ENCODE measurements around the gene UBE2J2. TPM values are rescaled to one million over a fixed set of nuclear protein-coding genes. Genes with fewer than 3 reads are reported as not detected.

UBE2J2 gene
- total and polyA plus RNA-seq, 2 of the 8 experiments (the other 6 are each of a cell fraction or from before 2014, with no cell fraction given) = 33.6 to 67.9 TPM

- H2BK120ac ChIP-seq (replicated peaks; ENCODE audit: low read depth, low read length) = no peak overlapping the region
- FAIRE-seq (no peak), DNase-seq (ENCODE audit: low read depth in 1 of 2, low spot score in 2 of 2) (no peak)
- H4K91ac ChIP-seq (replicated peaks; ENCODE audit: insufficient read length, low read length) = no peak overlapping the region
- H3K79me1 ChIP-seq (ENCODE audit: low read depth, low read length) = peaks cover 4% of the 10 kb centered on the region; the same call in 1 of the 2 replicates
- H2BK12ac ChIP-seq (ENCODE audit: low read depth, low read length) = no peak overlapping the region
- H4K20me1 ChIP-seq (replicated peaks in 1 of 2; ENCODE audit: control insufficient read depth in 1 of 2, insufficient read depth in 2 of 2, low read length in 2 of 2) = peaks cover 8 to 23% of the 10 kb centered on the region in 2 experiments
- H3K56ac ChIP-seq (replicated peaks; ENCODE audit: insufficient read length, low read depth, low read length) = no peak overlapping the region
- H2BK15ac ChIP-seq (ENCODE audit: low read length) = no peak overlapping the region
- peaks cover 17 to 44% (median 37%) of the 10 kb centered on the region in 4 experiments for H3K36me3 ChIP-seq (ENCODE audit: control insufficient read depth in 2 of 4, insufficient read depth in 4 of 4, low read length in 3 of 4)
- H3K23me2 ChIP-seq (ENCODE audit: low read depth, low read length) = peaks cover 14% of the 10 kb centered on the region; the same call in 1 of the 2 replicates
- peak overlapping the region; percentile 68 for H4K8ac ChIP-seq (ENCODE audit: extremely low read depth, insufficient read depth, low read length)
- H2AFZ ChIP-seq (ENCODE audit: low read length) = no peak overlapping the region
- no peaks in the 10 kb centered on the region for H3K9me3 ChIP-seq (ENCODE audit: insufficient read depth in 2 of 2, low read depth in 1 of 2, low read length in 1 of 2)
- H3K4me3 ChIP-seq (ENCODE audit: extremely low read depth in 1 of 4, insufficient read depth in 2 of 4, low read depth in 3 of 4, low read length in 4 of 4) = no peak overlapping the region
- H3K14ac ChIP-seq (ENCODE audit: insufficient read length) = no peak overlapping the region
- no peak overlapping the region for H3K23ac ChIP-seq (ENCODE audit: insufficient read length)
- POLR2A ChIA-PET (ENCODE audit: partially characterized antibody) = interaction anchor here (0.7 to 10.1 kb wide), 10 partner anchors 10 to 63 kb away, joined by 3 to 134 read pairs (median 4); partner anchors contain the start of genes AURKAIP1, CPTP, INTS11 and TAS1R3
- H2AK5ac ChIP-seq (ENCODE audit: low read depth, low read length) = no peak overlapping the region
- H2BK5ac ChIP-seq (ENCODE audit: low read depth, low read length) = no peak overlapping the region
- H3K27ac ChIP-seq (ENCODE audit: low read depth, low read length) = no peak overlapping the region
- 94% methylated on average over 34 of the region's 49 CpGs; no CpG with 5 or more reads in 1 of the 2 experiments for WGBS, 2 experiments (ENCODE audit: extremely low coverage in 1 of 2, insufficient coverage in 1 of 2, insufficient read length in 1 of 2, insufficient replicate concordance in 2 of 2, low coverage in 1 of 2, low lambda C conversion rate in 2 of 2, missing lambda C conversion rate in 1 of 2)
- H3K27me3 ChIP-seq (replicated peaks in 1 of 4; ENCODE audit: control insufficient read depth in 3 of 4, extremely low read depth in 1 of 4, insufficient read depth in 3 of 4, low read length in 3 of 4) = no peaks in the 10 kb centered on the region
- peaks cover 0 to 23% (median 11%) of the 10 kb centered on the region in 4 experiments; a peak in 6 of 7 replicates for H3K4me1 ChIP-seq (replicated peaks in 1 of 4; ENCODE audit: control insufficient read depth in 3 of 4, insufficient read depth in 4 of 4, low read length in 3 of 4)
- H4K5ac ChIP-seq (ENCODE audit: insufficient read length, low read depth, low read length) = no peak overlapping the region
- H3K9ac ChIP-seq (replicated peaks in 1 of 4; ENCODE audit: extremely low read depth in 1 of 4, low read depth in 3 of 4, low read length in 3 of 4) = no peak overlapping the region
- no peak overlapping the region for H3K4me2 ChIP-seq (ENCODE audit: insufficient read depth in 1 of 2, low read depth in 2 of 2, low read length in 2 of 2)
- no peak overlapping the region for H3K4ac ChIP-seq (replicated peaks; ENCODE audit: insufficient read length, low read depth, low read length)
- no peak overlapping the region for H3K18ac ChIP-seq (ENCODE audit: extremely low read depth, low read length)
- CTCF ChIA-PET (ENCODE audit: partially characterized antibody) = interaction anchor here (0.8 to 2.8 kb wide), 7 partner anchors 12 to 128 kb away, joined by 3 to 9 read pairs (median 3); no protein-coding TSS in a partner anchor
- peaks cover 0 to 4% of the 10 kb centered on the region in 2 experiments; a peak in 1 of 4 replicates for H3K79me2 ChIP-seq (ENCODE audit: control insufficient read depth in 1 of 2, insufficient read depth in 2 of 2, low read length in 2 of 2)
- H2BK20ac ChIP-seq (ENCODE audit: low read length) = no peak overlapping the region
- no peak for TF ChIP-seq HDAC6 (IDR thresholded peaks at IDR 0.05; ENCODE audit: low read depth, low read length)
- TF ChIP-seq TEAD4 (IDR thresholded peaks at IDR 0.05; ENCODE audit: low read depth, low read length) = no peak
- TF ChIP-seq BCL11A (IDR thresholded peaks at IDR 0.05; ENCODE audit: low read depth in 2 of 2, low read length in 2 of 2) = no peak
- no peak for TF ChIP-seq SIX5 (IDR thresholded peaks at IDR 0.05; ENCODE audit: low read depth, low read length)
- no peak for TF ChIP-seq PHF8 (conservative IDR thresholded peaks at IDR 0.05; ENCODE audit: low read depth, low read length)
- no peak for TF ChIP-seq JUND (IDR thresholded peaks at IDR 0.05; ENCODE audit: low read length)
- no peak for TF ChIP-seq CHD2 (IDR thresholded peaks at IDR 0.05; ENCODE audit: low read length)
- TF ChIP-seq KDM4A (IDR thresholded peaks at IDR 0.05; ENCODE audit: low read depth, low read length, severe bottlenecking) = no peak
- TF ChIP-seq, protein P1, sequence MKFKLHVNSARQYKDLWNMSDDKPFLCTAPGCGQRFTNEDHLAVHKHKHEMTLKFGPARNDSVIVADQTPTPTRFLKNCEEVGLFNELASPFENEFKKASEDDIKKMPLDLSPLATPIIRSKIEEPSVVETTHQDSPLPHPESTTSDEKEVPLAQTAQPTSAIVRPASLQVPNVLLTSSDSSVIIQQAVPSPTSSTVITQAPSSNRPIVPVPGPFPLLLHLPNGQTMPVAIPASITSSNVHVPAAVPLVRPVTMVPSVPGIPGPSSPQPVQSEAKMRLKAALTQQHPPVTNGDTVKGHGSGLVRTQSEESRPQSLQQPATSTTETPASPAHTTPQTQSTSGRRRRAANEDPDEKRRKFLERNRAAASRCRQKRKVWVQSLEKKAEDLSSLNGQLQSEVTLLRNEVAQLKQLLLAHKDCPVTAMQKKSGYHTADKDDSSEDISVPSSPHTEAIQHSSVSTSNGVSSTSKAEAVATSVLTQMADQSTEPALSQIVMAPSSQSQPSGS (IDR thresholded peaks at IDR 0.05; ENCODE audit: low read length) = no peak
- no peak for TF ChIP-seq TCF12 (IDR thresholded peaks at IDR 0.05; ENCODE audit: low read depth, low read length)
- no peak for TF ChIP-seq TAF1 (IDR thresholded peaks at IDR 0.05; ENCODE audit: low read depth, low read length)
These were observed 39.0 kb upstream of the UBE2J2 start for GRCh38 chr1:1312450-1313314.

Measured in H1 (cell line).